Neutrophil (primary cell): ENCODE results near the gene ILDR1.

ENCODE experiments used
- H3K27ac ChIP-seq: fragments of 200-600 bp; sonication (generic); 2 replicates; pipeline ENCODE4 v1.5.1; 2016; ENCODE audit warnings: mild to moderate bottlenecking, moderate library complexity
- H3K27me3 ChIP-seq: fragments of 200-600 bp; sonication (generic); 2 replicates; pipeline ENCODE4 v1.6.0; 2016; ENCODE audit warnings: mild to moderate bottlenecking
- H3K36me3 ChIP-seq: fragments of 200-600 bp; sonication (generic); 2 replicates; pipeline ENCODE4 v1.5.1; 2017
- H3K4me1 ChIP-seq, 2 experiments: fragments of 200-600 bp in 1 of 2; sonication (generic) in 1 of 2; 1 replicate in 1 of 2; 2 replicates in 1 of 2; pipeline versions ENCODE4 v1.5.1 to v1.6.1; 2013 to 2016; ENCODE audit warnings: low read depth in 1 of 2, low read length in 1 of 2, mild to moderate bottlenecking in 1 of 2, moderate library complexity in 1 of 2; ENCODE audit not compliant: control insufficient read depth in 1 of 2, insufficient read depth in 1 of 2
- H3K4me3 ChIP-seq, 2 experiments: fragments of 200-600 bp in 1 of 2; sonication (generic) in 1 of 2; 1 replicate in 1 of 2; 2 replicates in 1 of 2; pipeline ENCODE4 v1.5.1; 2013 to 2016; ENCODE audit warnings: low read depth in 1 of 2, low read length in 1 of 2, mild to moderate bottlenecking in 1 of 2, moderate library complexity in 1 of 2
- H3K9me3 ChIP-seq: fragments of 200-600 bp; sonication (generic); 2 replicates; pipeline ENCODE4 v1.5.1; 2016
- TF ChIP-seq, protein P1 (sequence below): fragments of 200-600 bp; sonication (generic); IDR thresholded peaks from 2 replicates; pipeline ENCODE4 v1.5.1; 2016; ENCODE audit warnings: antibody characterized with exemption

The ILDR1 gene

DNA sequence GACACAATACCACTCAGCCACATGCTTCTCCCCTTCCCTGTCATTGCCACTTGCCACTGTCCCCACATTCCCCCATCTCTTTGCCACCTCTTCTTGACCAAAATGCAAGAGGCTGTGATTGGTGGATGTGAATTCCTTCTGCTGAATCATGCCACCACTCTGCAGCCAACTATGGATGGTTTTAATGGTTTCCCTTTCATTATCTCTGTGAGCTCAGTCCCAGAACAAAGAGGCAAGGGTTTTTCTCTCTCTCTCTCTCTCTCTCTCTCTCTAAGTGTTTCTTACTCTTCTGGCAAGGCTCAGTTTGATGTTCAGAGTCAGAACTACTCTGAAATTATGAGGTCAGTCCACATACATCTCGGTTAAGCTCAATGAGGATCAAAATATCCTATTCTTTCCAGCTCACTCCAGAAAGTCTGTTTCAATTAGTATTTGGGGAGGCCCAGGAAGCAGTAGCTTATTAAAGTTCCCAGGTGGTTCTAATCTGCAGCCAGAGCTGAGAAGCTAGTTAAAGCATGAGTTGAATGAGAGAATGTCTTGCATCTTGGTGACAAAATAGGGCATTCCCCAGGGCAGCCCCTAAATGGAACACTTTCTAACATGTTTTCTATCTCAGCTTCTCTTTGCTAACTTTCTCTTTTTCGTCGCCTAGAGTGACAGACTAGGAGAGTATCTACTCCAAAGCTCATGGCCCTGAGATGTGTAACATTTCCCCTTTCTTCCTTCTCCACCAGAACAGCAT, 8.5 kb upstream of the ILDR1 start:
- TF ChIP-seq, protein P1, sequence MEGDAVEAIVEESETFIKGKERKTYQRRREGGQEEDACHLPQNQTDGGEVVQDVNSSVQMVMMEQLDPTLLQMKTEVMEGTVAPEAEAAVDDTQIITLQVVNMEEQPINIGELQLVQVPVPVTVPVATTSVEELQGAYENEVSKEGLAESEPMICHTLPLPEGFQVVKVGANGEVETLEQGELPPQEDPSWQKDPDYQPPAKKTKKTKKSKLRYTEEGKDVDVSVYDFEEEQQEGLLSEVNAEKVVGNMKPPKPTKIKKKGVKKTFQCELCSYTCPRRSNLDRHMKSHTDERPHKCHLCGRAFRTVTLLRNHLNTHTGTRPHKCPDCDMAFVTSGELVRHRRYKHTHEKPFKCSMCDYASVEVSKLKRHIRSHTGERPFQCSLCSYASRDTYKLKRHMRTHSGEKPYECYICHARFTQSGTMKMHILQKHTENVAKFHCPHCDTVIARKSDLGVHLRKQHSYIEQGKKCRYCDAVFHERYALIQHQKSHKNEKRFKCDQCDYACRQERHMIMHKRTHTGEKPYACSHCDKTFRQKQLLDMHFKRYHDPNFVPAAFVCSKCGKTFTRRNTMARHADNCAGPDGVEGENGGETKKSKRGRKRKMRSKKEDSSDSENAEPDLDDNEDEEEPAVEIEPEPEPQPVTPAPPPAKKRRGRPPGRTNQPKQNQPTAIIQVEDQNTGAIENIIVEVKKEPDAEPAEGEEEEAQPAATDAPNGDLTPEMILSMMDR = no peak
- Histone ChIP-seq H3K4me3 (no peak overlapping the region), H3K4me1 (no peaks in the 10 kb centered on the region), H3K27ac (no peak overlapping the region), H3K9me3 (no peaks in the 10 kb centered on the region), H3K27me3 (no peaks in the 10 kb centered on the region), H3K36me3 (no peaks in the 10 kb centered on the region)

DNA sequence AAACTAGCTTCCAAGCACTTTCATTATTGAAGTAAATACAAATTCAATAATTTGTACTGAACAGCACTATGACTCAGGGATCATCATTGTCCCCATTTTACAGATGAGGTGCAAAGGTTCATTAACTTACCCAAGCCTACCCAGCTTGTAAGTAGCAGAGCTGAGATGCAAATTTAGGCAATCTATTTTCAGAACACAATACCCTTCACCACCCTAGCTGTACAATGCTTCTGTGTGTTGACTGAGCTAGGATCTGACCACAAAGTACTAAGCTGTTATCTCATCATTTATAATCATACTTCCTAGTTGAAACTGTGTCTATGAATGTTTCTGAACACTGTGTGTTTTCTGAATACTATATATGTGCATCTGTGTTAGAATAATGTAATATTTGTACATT, 3.2 kb upstream of the ILDR1 start:
- Histone ChIP-seq H3K4me1 (peaks cover 5 to 8% of the 10 kb centered on the region in 2 experiments), H3K4me3 (no peak overlapping the region), H3K9me3 (no peaks in the 10 kb centered on the region), H3K36me3 (no peaks in the 10 kb centered on the region), H3K27ac (no peak overlapping the region), H3K27me3 (peaks cover 31% of the 10 kb centered on the region)
- TF ChIP-seq, protein P1 = no peak

DNA sequence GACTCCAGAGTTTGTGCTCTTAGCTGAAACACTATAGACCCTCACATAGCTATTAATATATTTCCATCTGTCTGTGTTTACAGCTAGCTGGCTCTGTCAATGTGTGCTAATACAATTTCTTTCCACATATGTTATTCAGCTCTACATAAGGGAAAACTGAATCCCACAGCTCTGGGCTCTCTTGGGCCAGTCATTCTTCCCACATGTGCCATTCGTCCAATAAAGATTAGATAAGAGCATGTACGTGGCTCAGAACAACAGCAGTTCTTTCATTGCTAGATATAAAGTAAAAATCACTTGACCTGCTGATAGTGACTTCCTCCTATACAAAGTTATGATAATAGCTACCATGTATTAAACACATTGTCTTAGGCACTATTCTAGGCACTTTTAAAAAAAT, 2.8 kb upstream of the ILDR1 start:
- TF ChIP-seq, protein P1 = no peak
- peaks cover 31% of the 10 kb centered on the region for H3K27me3 ChIP-seq

DNA sequence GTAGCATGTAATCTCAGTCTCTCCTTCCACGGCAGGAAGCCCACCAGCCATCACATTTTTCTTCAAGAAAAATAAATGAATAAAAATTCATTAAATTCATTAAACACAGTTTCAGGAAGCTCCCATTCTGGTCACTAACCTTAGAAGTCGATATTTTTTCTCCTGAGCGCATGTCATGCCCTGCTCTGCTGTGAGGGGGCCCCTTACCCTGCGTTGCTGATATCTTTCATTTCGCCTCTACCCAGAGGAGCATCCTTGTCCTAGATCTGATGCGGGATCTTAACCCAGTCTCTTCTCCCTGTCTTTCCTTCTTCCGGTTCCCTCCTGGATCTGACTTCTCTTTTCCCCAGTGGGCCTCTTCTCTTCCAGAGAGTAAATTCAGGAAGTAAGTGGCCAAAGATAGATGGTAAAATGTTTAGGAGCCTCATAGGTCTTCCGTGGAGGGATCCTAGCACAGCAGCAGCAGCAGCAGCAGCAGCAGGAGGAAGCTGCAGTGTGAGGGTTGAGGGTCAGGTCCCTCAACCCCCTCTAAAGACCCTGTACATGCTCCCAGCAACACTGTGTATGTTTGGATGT, 1.4 kb upstream of the ILDR1 start:
- Histone ChIP-seq H3K4me1 (peaks cover 5 to 8% of the 10 kb centered on the region in 2 experiments), H3K9me3 (no peaks in the 10 kb centered on the region), H3K4me3 (no peak overlapping the region), H3K36me3 (no peaks in the 10 kb centered on the region), H3K27ac (no peak overlapping the region), H3K27me3 (peaks cover 31% of the 10 kb centered on the region)
- TF ChIP-seq, protein P1 = no peak

More for the DNA sequence above, 2.8 kb upstream of the ILDR1 start:
- Histone ChIP-seq H3K4me3 (no peak overlapping the region), H3K4me1 (peaks cover 5 to 8% of the 10 kb centered on the region in 2 experiments), H3K9me3 (no peaks in the 10 kb centered on the region), H3K36me3 (no peaks in the 10 kb centered on the region), H3K27ac (no peak overlapping the region)

DNA sequence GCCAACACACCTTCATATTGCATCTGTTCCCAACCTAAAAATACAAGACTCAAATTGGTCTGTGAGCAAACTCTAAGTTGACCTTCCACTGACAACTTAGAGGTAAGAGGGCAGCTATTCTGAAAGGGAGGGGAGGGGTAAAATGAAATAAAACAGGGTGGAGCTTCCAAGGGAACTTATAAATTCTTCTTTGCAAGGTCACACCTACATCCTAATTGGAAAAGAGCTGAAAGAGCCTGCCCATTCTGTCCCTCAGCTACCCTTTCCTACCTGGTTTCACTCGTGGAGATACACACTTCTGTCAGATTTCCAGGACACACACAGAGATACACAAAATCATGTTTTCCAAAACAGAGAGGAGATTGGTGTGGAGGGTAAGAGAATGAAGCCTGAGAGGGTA, 1.0 kb downstream of the ILDR1 start:
- Histone ChIP-seq H3K4me3 (no peak overlapping the region), H3K9me3 (no peaks in the 10 kb centered on the region), H3K36me3 (no peaks in the 10 kb centered on the region), H3K27ac (no peak overlapping the region), H3K4me1 (peaks cover 5 to 8% of the 10 kb centered on the region in 2 experiments), H3K27me3 (peaks cover 31% of the 10 kb centered on the region)
- TF ChIP-seq, protein P1 = no peak
